Liver (tissue), 9 donors: Measurements from ENCODE around the gene COL23A1. TPM values are rescaled to one million over a fixed set of nuclear protein-coding genes. Genes with fewer than 3 reads are reported as not detected.

Experiments
- DNase-seq: peaks from one replicate; pipeline ENCODE4 v3.0.0-alpha.2; 2017; ENCODE audit warnings: low spot score
- H3K27ac ChIP-seq, 2 donors: one replicate each; pipeline ENCODE4 v1.7.0; 2013; ENCODE audit warnings: inconsistent platforms in 2 of 2, low read length in 2 of 2, control low read depth in 1 of 2, low read depth in 1 of 2, mild to moderate bottlenecking in 1 of 2
- H3K27me3 ChIP-seq, 4 donors: one replicate each; pipeline versions ENCODE4 v1.6.1 to v1.7.0; 2013; ENCODE audit warnings: low read length in 3 of 4, inconsistent platforms in 1 of 4, mild to moderate bottlenecking in 1 of 4, moderate library complexity in 1 of 4; ENCODE audit not compliant: control insufficient read depth in 4 of 4, insufficient read depth in 4 of 4
- H3K36me3 ChIP-seq, 4 donors: one replicate each; pipeline versions ENCODE4 v1.6.1 to v1.7.0; 2013; ENCODE audit warnings: low read length in 3 of 4, mild to moderate bottlenecking in 3 of 4, low read depth in 1 of 4, moderate library complexity in 1 of 4; ENCODE audit not compliant: control insufficient read depth in 4 of 4, insufficient read depth in 3 of 4
- H3K4me1 ChIP-seq, 4 donors: one replicate each; pipeline versions ENCODE4 v1.6.1 to v1.7.0; 2013; ENCODE audit warnings: low read length in 3 of 4, mild to moderate bottlenecking in 3 of 4, moderate library complexity in 1 of 4; ENCODE audit not compliant: control insufficient read depth in 4 of 4, insufficient read depth in 4 of 4
- H3K4me3 ChIP-seq, 3 donors: one replicate each; pipeline versions ENCODE4 v1.6.1 to v1.7.0; 2013; ENCODE audit warnings: low read length in 3 of 3, control low read depth in 1 of 3, low read depth in 1 of 3, mild to moderate bottlenecking in 1 of 3
- H3K9ac ChIP-seq, 2 donors: one replicate each; pipeline ENCODE4 v1.7.0; 2013; ENCODE audit warnings: low read length in 2 of 2, mild to moderate bottlenecking in 2 of 2, moderate library complexity in 2 of 2, control low read depth in 1 of 2, low read depth in 1 of 2
- H3K9me3 ChIP-seq, 4 donors: one replicate each; pipeline versions ENCODE4 v1.6.1 to v1.7.0; 2013; ENCODE audit warnings: low read length in 3 of 4; ENCODE audit not compliant: control insufficient read depth in 4 of 4
- ATF3 ChIP-seq: IDR thresholded peaks from 2 replicates; pipeline ENCODE4 v1.6.1; 2016; ENCODE audit warnings: antibody characterized with exemption
- CTCF ChIP-seq: fragments of 150-350 bp; IDR thresholded peaks from 2 replicates; pipeline ENCODE4 v1.5.1; 2017; ENCODE audit warnings: improper control_type of control experiment, low read depth, low read length; ENCODE audit not compliant: missing input control
- EGR1 ChIP-seq, 2 donors: IDR thresholded peaks; 2 replicates each; pipeline ENCODE4 v1.6.1; 2016 to 2018; ENCODE audit warnings: antibody characterized with exemption in 2 of 2, low read depth in 2 of 2
- FOXA1 ChIP-seq: IDR thresholded peaks from 2 replicates; pipeline ENCODE4 v1.6.1; 2016; ENCODE audit warnings: antibody characterized with exemption
- FOXA2 ChIP-seq: IDR thresholded peaks from 2 replicates; pipeline ENCODE4 v1.6.1; 2016; ENCODE audit warnings: antibody characterized with exemption
- GABPA ChIP-seq, 2 donors: IDR thresholded peaks in 1 of 2; conservative IDR thresholded peaks in 1 of 2; 2 replicates each; pipeline ENCODE4 v1.6.1; 2016; ENCODE audit warnings: antibody characterized with exemption in 2 of 2, mild to moderate bottlenecking in 1 of 2, moderate library complexity in 1 of 2
- HNF4A ChIP-seq, 2 donors: conservative IDR thresholded peaks; 2 replicates each; pipeline ENCODE4 v1.6.1; 2016; ENCODE audit warnings: antibody characterized with exemption in 2 of 2, mild to moderate bottlenecking in 2 of 2
- HNF4G ChIP-seq: IDR thresholded peaks from 2 replicates; pipeline ENCODE4 v1.6.1; 2016; ENCODE audit warnings: antibody characterized with exemption
- JUND ChIP-seq, 2 donors: IDR thresholded peaks; 2 replicates each; pipeline ENCODE4 v1.6.1; 2016; ENCODE audit warnings: antibody characterized with exemption in 2 of 2
- MAX ChIP-seq: IDR thresholded peaks from 2 replicates; pipeline ENCODE4 v1.6.1; 2016; ENCODE audit warnings: antibody characterized with exemption
- NR2F2 ChIP-seq: IDR thresholded peaks from 2 replicates; pipeline ENCODE4 v1.6.1; 2016; ENCODE audit warnings: antibody characterized with exemption
- RAD21 ChIP-seq, 2 donors: IDR thresholded peaks; 2 replicates each; pipeline ENCODE4 v1.6.1; 2016; ENCODE audit warnings: antibody characterized with exemption in 2 of 2, mild to moderate bottlenecking in 2 of 2
- REST ChIP-seq: IDR thresholded peaks from 2 replicates; pipeline ENCODE4 v1.6.1; 2016; ENCODE audit warnings: antibody characterized with exemption, mild to moderate bottlenecking
- RXRA ChIP-seq, 2 donors: IDR thresholded peaks; 2 replicates each; pipeline ENCODE4 v1.6.1; 2017 to 2018; ENCODE audit warnings: antibody characterized with exemption in 2 of 2, mild to moderate bottlenecking in 1 of 2
- SP1 ChIP-seq: IDR thresholded peaks from 2 replicates; pipeline ENCODE4 v1.6.1; 2018; ENCODE audit warnings: antibody characterized with exemption, mild to moderate bottlenecking
- TAF1 ChIP-seq: conservative IDR thresholded peaks from 2 replicates; pipeline ENCODE4 v1.6.1; 2016; ENCODE audit warnings: antibody characterized with exemption, mild to moderate bottlenecking
- WGBS: extraction: QIAGEN DNeasy Blood & Tissue Kit; methylation state at CpG from one replicate; pipeline ENCODE4 v1.1.7; 2013; 5-methylcytosine and 5-hydroxymethylcytosine counted together
- polyA plus RNA-seq, 2 donors: library from polyadenylated mRNA; stranded (reverse) in 1 of 2; unstranded in 1 of 2; fragments of 200-250 nt in 1 of 2; fragments of >200 nt in 1 of 2; fragmentation: Nextera tagmentation in 1 of 2; extraction: Ambion mirVana in 1 of 2; gene quantifications; one replicate each; pipeline versions ENCODE4 v1.2.1 to v1.2.3, GENCODE V29; 2013 to 2015
- total RNA-seq, 2 donors: library from RNA; depleted of rRNA; stranded (reverse); fragments of >200 nt; gene quantifications; one replicate each; pipeline ENCODE4 v1.2.3, GENCODE V29; 2014
- donor health status: healthy.
- donor health status: healthy.
- donor health status: healthy.
- donor health status: healthy.
- donor health status: healthy.

COL23A1 gene
- total and polyA plus RNA-seq, 4 donors: 0.08 to 1.4 (median 0.27) TPM

GRCh38 chr5:178427576-178428197 is 162.5 kb downstream of the COL23A1 start:
- no peak overlapping the region for H3K27ac ChIP-seq
- no peaks in the 10 kb centered on the region for H3K9me3 ChIP-seq
- H3K4me1 ChIP-seq: peaks cover 0 to 4% (median 1%) of the 10 kb centered on the region in 4 donors
- H3K4me3 ChIP-seq: no peak overlapping the region
- 76% methylated on average over 4 of the region's 4 CpGs for WGBS
- DNase-seq: no peak
- H3K36me3 ChIP-seq: no peaks in the 10 kb centered on the region
- TF ChIP-seq ATF3 (no peak), HNF4A (conservative IDR thresholded peaks at IDR 0.05) (no peak), EGR1 (IDR thresholded peaks at IDR 0.05; ENCODE audit: low read depth in 2 of 2) (no peak), MAX (no peak), FOXA1 (no peak), HNF4G (no peak), TAF1 (no peak), NR2F2 (no peak), GABPA (IDR thresholded peaks at IDR 0.05 in 1 of 2, conservative IDR thresholded peaks at IDR 0.05 in 1 of 2) (no peak), RAD21 (IDR thresholded peaks at IDR 0.05) (no peak), SP1 (no peak), JUND (IDR thresholded peaks at IDR 0.05) (no peak)
- H3K9ac ChIP-seq: no peak overlapping the region
- no peaks in the 10 kb centered on the region for H3K27me3 ChIP-seq

GRCh38 chr5:178426326-178427130 is 163.7 kb downstream of the COL23A1 start:
- DNase-seq: no peak
- peaks cover 0 to 4% (median 0%) of the 10 kb centered on the region in 4 donors for H3K4me1 ChIP-seq
- no peaks in the 10 kb centered on the region for H3K36me3 ChIP-seq
- no peak overlapping the region for H3K27ac ChIP-seq
- H3K9me3 ChIP-seq: no peaks in the 10 kb centered on the region
- H3K27me3 ChIP-seq: no peaks in the 10 kb centered on the region
- 74% methylated on average over 26 of the region's 26 CpGs for WGBS
- TF ChIP-seq JUND (IDR thresholded peaks at IDR 0.05): no peak
- no peak for TF ChIP-seq CTCF
- no peak for TF ChIP-seq GABPA (IDR thresholded peaks at IDR 0.05 in 1 of 2, conservative IDR thresholded peaks at IDR 0.05 in 1 of 2)
- no peak for TF ChIP-seq EGR1 (IDR thresholded peaks at IDR 0.05; ENCODE audit: low read depth in 2 of 2)
- no peak overlapping the region for H3K4me3 ChIP-seq
- H3K9ac ChIP-seq: no peak overlapping the region

GRCh38 chr5:178425621-178426068 is 164.5 kb downstream of the COL23A1 start:
- TF ChIP-seq ATF3 (no peak), CTCF (no peak), FOXA2 (no peak), REST (no peak), RXRA (IDR thresholded peaks at IDR 0.05) (no peak), EGR1 (IDR thresholded peaks at IDR 0.05; ENCODE audit: low read depth in 2 of 2) (no peak), RAD21 (IDR thresholded peaks at IDR 0.05) (no peak), HNF4G (no peak), HNF4A (conservative IDR thresholded peaks at IDR 0.05) (no peak), JUND (IDR thresholded peaks at IDR 0.05) (no peak)
- Histone ChIP-seq H3K27me3 (no peaks in the 10 kb centered on the region), H3K4me3 (no peak overlapping the region), H3K9ac (no peak overlapping the region), H3K4me1 (peaks cover 0 to 4% (median 0%) of the 10 kb centered on the region in 4 donors), H3K9me3 (no peaks in the 10 kb centered on the region), H3K36me3 (no peaks in the 10 kb centered on the region), H3K27ac (no peak overlapping the region)
- DNase-seq: peak; percentile 23
- WGBS: 89% methylated on average over 12 of the region's 12 CpGs
